Measurements from ENCODE around the gene EDEM3. TPM values are rescaled to one million over a fixed set of nuclear protein-coding genes. Genes with fewer than 3 reads are reported as not detected.

The EDEM3 gene
- total RNA-seq, 1 donor from 2014 or later: 29.9 TPM

- Mint-ChIP-seq H3K27ac (peak overlapping the region; percentile 48), H3K36me3 (peaks cover 22% of the 10 kb centered on the region), H3K27me3 (no peaks in the 10 kb centered on the region), H3K9me3 (no peaks in the 10 kb centered on the region), H3K4me3 (no peak overlapping the region), H3K4me1 (ENCODE audit: unreplicated experiment) (peaks cover 12% of the 10 kb centered on the region)
- DNase-seq (ENCODE audit: extremely low spot score, unreplicated experiment): no peak
- TF ChIP-seq CTCF (conservative IDR thresholded peaks at IDR 0.05): no peak
Observed at GRCh38 chr1:184693011-184693410, 61.6 kb downstream of the EDEM3 start.

- Mint-ChIP-seq H3K27ac (no peak overlapping the region), H3K27me3 (no peaks in the 10 kb centered on the region), H3K4me3 (no peak overlapping the region), H3K4me1 (ENCODE audit: unreplicated experiment) (peaks cover 13% of the 10 kb centered on the region), H3K36me3 (peaks cover 22% of the 10 kb centered on the region), H3K9me3 (no peaks in the 10 kb centered on the region)
- peak; percentile 89 for TF ChIP-seq CTCF (conservative IDR thresholded peaks at IDR 0.05)
- no peak for DNase-seq (ENCODE audit: extremely low spot score, unreplicated experiment)
Observed at GRCh38 chr1:184691719-184692324, 62.8 kb downstream of the EDEM3 start.

- no peak for DNase-seq (ENCODE audit: extremely low spot score, unreplicated experiment)
- Mint-ChIP-seq H3K27me3 (no peaks in the 10 kb centered on the region), H3K9me3 (no peaks in the 10 kb centered on the region), H3K27ac (no peak overlapping the region), H3K4me1 (ENCODE audit: unreplicated experiment) (peaks cover 12% of the 10 kb centered on the region), H3K4me3 (no peak overlapping the region), H3K36me3 (no peaks in the 10 kb centered on the region)
- TF ChIP-seq CTCF (conservative IDR thresholded peaks at IDR 0.05): no peak
Observed at GRCh38 chr1:184686540-184686939, 68.1 kb downstream of the EDEM3 start.

GRCh38 chr1:184685116-184685515, 69.5 kb downstream of the EDEM3 start:
- no peak for DNase-seq (ENCODE audit: extremely low spot score, unreplicated experiment)
- H3K27ac Mint-ChIP-seq: peak overlapping the region; percentile 17
- H3K36me3 Mint-ChIP-seq: no peaks in the 10 kb centered on the region
- H3K9me3 Mint-ChIP-seq: peaks cover 5% of the 10 kb centered on the region
- peaks cover 12% of the 10 kb centered on the region for H3K4me1 Mint-ChIP-seq (ENCODE audit: unreplicated experiment)
- H3K27me3 Mint-ChIP-seq: no peaks in the 10 kb centered on the region
- H3K4me3 Mint-ChIP-seq: no peak overlapping the region
- TF ChIP-seq CTCF (conservative IDR thresholded peaks at IDR 0.05): no peak

- Mint-ChIP-seq H3K9me3 (peaks cover 5% of the 10 kb centered on the region), H3K27ac (peak overlapping the region; percentile 17), H3K36me3 (no peaks in the 10 kb centered on the region), H3K4me1 (ENCODE audit: unreplicated experiment) (peaks cover 12% of the 10 kb centered on the region), H3K27me3 (no peaks in the 10 kb centered on the region), H3K4me3 (no peak overlapping the region)
- no peak for DNase-seq (ENCODE audit: extremely low spot score, unreplicated experiment)
- TF ChIP-seq CTCF (conservative IDR thresholded peaks at IDR 0.05): no peak
Observed at GRCh38 chr1:184684285-184685074, 70.2 kb downstream of the EDEM3 start.
